ENCODE results near the gene PRUNE2. TPM values are rescaled to one million over a fixed set of nuclear protein-coding genes. Genes with fewer than 3 reads are reported as not detected.

The PRUNE2 gene
- total and polyA plus RNA-seq, 4 donors = 38.1 to 558 (median 198) TPM

DNA sequence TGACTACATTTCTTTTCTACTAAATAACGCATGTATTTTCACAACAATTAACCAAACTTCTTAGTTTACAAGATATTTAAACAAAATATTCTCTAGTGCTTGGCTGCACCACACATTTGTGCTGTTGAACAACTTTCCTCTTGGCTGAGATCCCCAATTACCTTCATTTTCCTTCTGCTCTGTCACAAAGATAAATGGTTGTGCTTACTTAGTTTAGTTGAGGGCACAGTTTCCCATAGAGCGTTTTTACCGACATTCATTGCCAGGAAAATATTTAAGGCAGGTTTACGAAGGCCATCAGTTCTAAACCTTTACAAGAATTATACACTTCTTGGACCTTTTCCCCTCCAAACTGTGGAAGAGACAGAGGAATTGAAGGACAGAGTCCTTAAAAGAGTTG lies 60.7 kb downstream of the PRUNE2 start:
- H3K9me3 ChIP-seq (ENCODE audit: control insufficient read depth, low read length) = no peaks in the 10 kb centered on the region
- no peak overlapping the region for H3K4me3 ChIP-seq (ENCODE audit: low read length in 2 of 2)
- 25 to 32% methylated on average over 4 of the region's 4 CpGs for WGBS, 2 donors
- no peaks in the 10 kb centered on the region for H3K27me3 ChIP-seq (ENCODE audit: control insufficient read depth in 1 of 2, insufficient read depth in 2 of 2, low read length in 1 of 2)
- intact Hi-C loops (cut with DNase I) = no loop called here
- no peak for ATAC-seq (ENCODE audit: low FRiP score)
- H3K4me1 ChIP-seq (ENCODE audit: control insufficient read depth in 1 of 2, insufficient read depth in 2 of 2, low read length in 2 of 2) = peaks cover 0 to 5% of the 10 kb centered on the region in 2 donors
- DNase-seq = no peak
- no peak overlapping the region for H3K27ac ChIP-seq (ENCODE audit: low read depth in 1 of 2, low read length in 2 of 2)
- peaks cover 3 to 9% of the 10 kb centered on the region in 2 donors for H3K36me3 ChIP-seq (ENCODE audit: control insufficient read depth in 1 of 2, insufficient read depth in 2 of 2, low read length in 1 of 2)

DNA sequence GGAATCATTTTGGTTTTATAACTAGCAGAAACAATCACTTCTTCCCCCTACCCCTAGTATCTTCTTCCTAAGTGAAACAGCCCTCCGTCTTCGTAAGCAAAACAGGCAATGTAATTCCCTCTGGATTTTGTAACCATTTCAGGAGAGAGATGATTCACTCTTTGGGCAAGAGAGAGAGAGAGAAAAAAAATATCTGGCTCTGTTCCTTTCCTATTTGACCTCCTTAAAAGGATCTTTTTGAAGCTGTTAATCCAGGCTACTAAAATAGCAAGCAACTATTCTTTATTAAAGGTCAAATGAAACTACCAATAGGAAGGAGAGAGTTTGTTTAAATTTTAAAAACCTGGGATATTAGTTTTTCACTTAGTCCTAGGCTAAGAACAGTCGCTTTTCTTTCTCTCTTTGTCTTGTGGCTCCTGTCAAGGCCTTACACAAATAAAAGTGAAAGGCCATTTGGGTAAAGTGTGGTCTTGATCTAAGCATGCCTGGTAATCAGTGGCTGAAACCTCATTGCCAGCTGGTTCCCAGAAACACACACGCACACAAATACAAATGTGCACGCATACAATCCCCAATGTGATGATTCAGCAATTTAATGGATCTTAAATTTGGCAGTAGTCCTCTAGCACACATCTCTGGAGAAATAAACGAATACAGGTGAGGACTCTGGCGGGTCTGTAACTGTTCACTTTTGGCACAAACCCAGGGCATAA lies 70.2 kb downstream of the PRUNE2 start:
- intact Hi-C loops (cut with DNase I) = loop anchor here (5.0 kb wide), 2 partner anchors 37 to 57 kb away; no protein-coding TSS in a partner anchor
- Histone ChIP-seq H3K27ac (ENCODE audit: low read depth in 1 of 2, low read length in 2 of 2) (peak overlapping the region; percentile 95 to 99), H3K4me1 (ENCODE audit: control insufficient read depth in 1 of 2, insufficient read depth in 2 of 2, low read length in 2 of 2) (peaks cover 3 to 18% of the 10 kb centered on the region in 2 donors), H3K27me3 (ENCODE audit: control insufficient read depth in 1 of 2, insufficient read depth in 2 of 2, low read length in 1 of 2) (no peaks in the 10 kb centered on the region), H3K4me3 (ENCODE audit: low read length in 2 of 2) (no peak overlapping the region), H3K9me3 (ENCODE audit: control insufficient read depth, low read length) (no peaks in the 10 kb centered on the region), H3K36me3 (ENCODE audit: control insufficient read depth in 1 of 2, insufficient read depth in 2 of 2, low read length in 1 of 2) (no peaks in the 10 kb centered on the region)
- ATAC-seq (ENCODE audit: low FRiP score) (peak; percentile 90), DNase-seq (no peak)
- WGBS, 2 donors = 5 to 9% methylated on average over 7 of the region's 7 CpGs

DNA sequence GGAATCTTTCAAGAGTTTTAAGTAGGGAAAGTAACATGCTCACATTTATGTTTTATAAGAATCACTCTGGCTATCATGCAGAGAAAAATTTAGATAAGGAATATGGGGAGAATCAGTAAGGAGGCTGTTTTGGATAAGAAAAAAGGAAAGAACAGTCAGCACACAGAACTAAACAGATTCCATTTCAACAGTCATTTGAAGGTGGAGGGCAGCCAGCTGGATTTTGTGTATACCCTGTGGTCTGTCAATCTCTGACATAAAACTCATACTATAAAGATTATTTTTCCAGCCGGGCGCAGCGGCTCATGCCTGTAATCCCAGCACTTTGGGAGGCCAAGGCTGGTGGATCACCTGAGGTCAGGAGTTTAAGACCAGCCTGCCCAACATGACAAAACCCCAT lies 77.5 kb downstream of the PRUNE2 start:
- ATAC-seq (ENCODE audit: low FRiP score) (no peak), DNase-seq (no peak)
- H3K4me1 ChIP-seq (ENCODE audit: control insufficient read depth in 1 of 2, insufficient read depth in 2 of 2, low read length in 2 of 2) = peaks cover 3 to 9% of the 10 kb centered on the region in 2 donors
- no peak overlapping the region for H3K4me3 ChIP-seq (ENCODE audit: low read length in 2 of 2)
- no peaks in the 10 kb centered on the region for H3K27me3 ChIP-seq (ENCODE audit: control insufficient read depth in 1 of 2, insufficient read depth in 2 of 2, low read length in 1 of 2)
- no peaks in the 10 kb centered on the region for H3K9me3 ChIP-seq (ENCODE audit: control insufficient read depth, low read length)
- peak overlapping the region in 1 of 2 donors; percentile 82 for H3K27ac ChIP-seq (ENCODE audit: low read depth in 1 of 2, low read length in 2 of 2)
- peaks cover 0 to 5% of the 10 kb centered on the region in 2 donors for H3K36me3 ChIP-seq (ENCODE audit: control insufficient read depth in 1 of 2, insufficient read depth in 2 of 2, low read length in 1 of 2)
- intact Hi-C loops (cut with DNase I) = no loop called here
- 26 to 42% methylated on average over 3 of the region's 3 CpGs for whole genome bisulfite sequencing, 2 donors

DNA sequence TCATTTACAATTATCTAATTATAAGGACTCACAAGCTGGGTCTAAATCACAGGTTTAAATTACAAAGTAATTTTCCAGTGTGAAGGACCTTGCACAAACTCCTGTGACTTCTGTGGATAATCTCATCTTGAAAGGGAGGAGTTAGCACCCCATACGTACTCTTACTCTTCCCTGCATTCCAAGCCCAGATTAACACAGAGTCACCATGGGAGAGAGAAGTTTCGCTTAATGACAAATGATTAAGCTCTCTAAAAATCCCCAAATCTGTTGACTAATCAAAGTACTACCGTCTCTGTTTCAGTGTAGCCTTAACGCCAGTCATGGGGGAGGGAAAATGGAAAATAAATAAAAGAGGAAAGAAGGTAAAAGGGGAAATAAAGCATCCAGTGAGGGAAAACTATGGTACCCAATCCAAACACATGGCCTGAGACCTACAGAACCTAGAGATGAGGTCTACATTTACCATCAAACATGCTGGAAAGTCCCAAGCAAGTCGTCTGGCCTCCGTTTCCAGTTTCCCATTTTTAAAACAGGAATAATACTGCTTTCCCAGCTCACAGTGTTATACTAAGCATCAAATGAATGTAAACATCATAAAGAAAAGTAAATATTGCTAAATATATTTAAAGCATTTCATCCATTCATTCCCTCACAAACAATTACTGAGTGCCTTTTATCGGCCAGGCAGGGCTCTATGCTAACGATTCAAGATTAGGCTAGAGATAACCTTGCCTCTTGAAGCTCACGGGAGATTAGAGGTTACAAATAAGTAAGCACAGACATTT lies 78.4 kb downstream of the PRUNE2 start:
- no peaks in the 10 kb centered on the region for H3K9me3 ChIP-seq (ENCODE audit: control insufficient read depth, low read length)
- H3K4me1 ChIP-seq (ENCODE audit: control insufficient read depth in 1 of 2, insufficient read depth in 2 of 2, low read length in 2 of 2) = peaks cover 3 to 9% of the 10 kb centered on the region in 2 donors
- ATAC-seq (ENCODE audit: low FRiP score) (no peak), DNase-seq (no peak)
- no peaks in the 10 kb centered on the region for H3K27me3 ChIP-seq (ENCODE audit: control insufficient read depth in 1 of 2, insufficient read depth in 2 of 2, low read length in 1 of 2)
- WGBS, 2 donors = 88 to 90% methylated on average over 9 of the region's 9 CpGs
- peaks cover 0 to 5% of the 10 kb centered on the region in 2 donors for H3K36me3 ChIP-seq (ENCODE audit: control insufficient read depth in 1 of 2, insufficient read depth in 2 of 2, low read length in 1 of 2)
- H3K4me3 ChIP-seq (ENCODE audit: low read length in 2 of 2) = no peak overlapping the region
- H3K27ac ChIP-seq (ENCODE audit: low read depth in 1 of 2, low read length in 2 of 2) = peak overlapping the region in 1 of 2 donors; percentile 82
- intact Hi-C loops (cut with DNase I) = no loop called here

DNA sequence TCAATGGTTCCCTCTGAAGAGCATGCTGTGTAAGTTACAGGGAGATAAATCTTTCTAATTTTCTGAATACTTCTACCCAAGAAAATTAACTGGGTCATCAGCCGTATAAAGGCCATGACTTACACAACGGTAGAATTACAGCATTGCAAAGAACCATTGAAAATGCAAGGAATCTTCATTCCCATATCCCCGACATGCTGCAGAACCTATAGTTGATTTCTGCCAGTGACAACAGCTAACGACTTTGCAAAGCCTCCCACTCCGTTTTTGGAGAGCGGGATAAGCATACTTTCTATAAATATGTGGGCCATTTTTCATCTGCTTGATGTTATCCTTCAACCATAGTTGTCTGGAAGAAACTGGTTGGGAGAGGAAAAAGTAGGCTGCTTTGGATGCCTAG lies 85.5 kb downstream of the PRUNE2 start:
- no peak for ATAC-seq (ENCODE audit: low FRiP score)
- no peaks in the 10 kb centered on the region for H3K27me3 ChIP-seq (ENCODE audit: control insufficient read depth in 1 of 2, insufficient read depth in 2 of 2, low read length in 1 of 2)
- no peaks in the 10 kb centered on the region for H3K9me3 ChIP-seq (ENCODE audit: control insufficient read depth, low read length)
- no peak for DNase-seq
- no peak overlapping the region for H3K4me3 ChIP-seq (ENCODE audit: low read length in 2 of 2)
- H3K27ac ChIP-seq (ENCODE audit: low read depth in 1 of 2, low read length in 2 of 2) = no peak overlapping the region
- peaks cover 0 to 4% of the 10 kb centered on the region in 2 donors for H3K36me3 ChIP-seq (ENCODE audit: control insufficient read depth in 1 of 2, insufficient read depth in 2 of 2, low read length in 1 of 2)
- H3K4me1 ChIP-seq (ENCODE audit: control insufficient read depth in 1 of 2, insufficient read depth in 2 of 2, low read length in 2 of 2) = peaks cover 0 to 3% of the 10 kb centered on the region in 2 donors
- WGBS, 2 donors = 74 to 77% methylated on average over 6 of the region's 6 CpGs
- intact Hi-C loops (cut with DNase I) = no loop called here

DNA sequence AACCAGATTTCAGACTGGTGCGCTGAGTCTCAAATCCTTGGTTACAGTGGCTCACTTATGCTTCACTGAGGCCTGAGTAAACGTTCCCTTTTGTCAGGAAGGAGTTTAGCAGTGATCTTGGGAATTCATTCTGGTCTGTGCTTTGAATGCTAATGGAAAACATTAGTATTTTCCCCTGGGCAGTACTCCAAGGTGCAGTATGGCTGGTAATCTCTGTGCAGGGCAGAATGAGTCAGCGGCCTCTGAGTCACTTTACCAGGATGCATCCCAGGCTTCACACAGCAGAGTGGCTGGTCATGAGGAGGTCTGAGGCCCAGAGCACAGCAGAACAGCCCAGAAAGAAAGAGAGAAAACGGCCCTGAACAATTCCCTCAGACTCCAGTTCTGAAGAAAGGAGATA lies 87.6 kb downstream of the PRUNE2 start:
- peaks cover 0 to 3% of the 10 kb centered on the region in 2 donors for H3K36me3 ChIP-seq (ENCODE audit: control insufficient read depth in 1 of 2, insufficient read depth in 2 of 2, low read length in 1 of 2)
- intact Hi-C loops (cut with DNase I) = loop anchor here (5.0 kb wide), 3 partner anchors 79 to 109 kb away; partner anchors contain the start of gene PRUNE2 (in 1 of the 2)
- peak overlapping the region; percentile 33 to 99 for H3K27ac ChIP-seq (ENCODE audit: low read depth in 1 of 2, low read length in 2 of 2)
- H3K4me1 ChIP-seq (ENCODE audit: control insufficient read depth in 1 of 2, insufficient read depth in 2 of 2, low read length in 2 of 2) = peaks cover 0 to 3% of the 10 kb centered on the region in 2 donors
- no peaks in the 10 kb centered on the region for H3K27me3 ChIP-seq (ENCODE audit: control insufficient read depth in 1 of 2, insufficient read depth in 2 of 2, low read length in 1 of 2)
- no peak overlapping the region for H3K4me3 ChIP-seq (ENCODE audit: low read length in 2 of 2)
- 7 to 9% methylated on average over 4 of the region's 4 CpGs for WGBS, 2 donors
- DNase-seq (peak; percentile 92 to 93), ATAC-seq (ENCODE audit: low FRiP score) (peak; percentile 97)
- no peaks in the 10 kb centered on the region for H3K9me3 ChIP-seq (ENCODE audit: control insufficient read depth, low read length)

DNA sequence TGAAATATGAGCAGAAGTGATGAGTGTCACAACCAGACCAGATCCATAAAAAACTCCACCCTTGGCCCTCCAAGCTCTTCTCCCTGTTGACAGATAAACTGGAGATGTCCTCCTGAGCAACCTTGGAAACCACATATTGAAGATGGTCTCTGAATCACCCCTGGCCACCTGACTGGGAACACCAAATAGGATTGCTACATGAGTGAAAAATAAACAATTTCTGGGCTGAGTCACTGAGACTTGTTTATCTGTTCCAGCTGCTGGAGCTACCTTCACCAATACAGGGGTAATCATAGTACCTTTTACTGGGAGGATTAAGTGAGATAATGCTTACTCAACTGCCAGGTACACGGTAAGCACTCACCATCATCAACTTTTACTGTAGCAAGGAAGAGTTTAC lies 88.4 kb downstream of the PRUNE2 start:
- peak overlapping the region; percentile 88 to 99 for H3K27ac ChIP-seq (ENCODE audit: low read depth in 1 of 2, low read length in 2 of 2)
- H3K4me1 ChIP-seq (ENCODE audit: control insufficient read depth in 1 of 2, insufficient read depth in 2 of 2, low read length in 2 of 2) = peaks cover 0 to 3% of the 10 kb centered on the region in 2 donors

DNA sequence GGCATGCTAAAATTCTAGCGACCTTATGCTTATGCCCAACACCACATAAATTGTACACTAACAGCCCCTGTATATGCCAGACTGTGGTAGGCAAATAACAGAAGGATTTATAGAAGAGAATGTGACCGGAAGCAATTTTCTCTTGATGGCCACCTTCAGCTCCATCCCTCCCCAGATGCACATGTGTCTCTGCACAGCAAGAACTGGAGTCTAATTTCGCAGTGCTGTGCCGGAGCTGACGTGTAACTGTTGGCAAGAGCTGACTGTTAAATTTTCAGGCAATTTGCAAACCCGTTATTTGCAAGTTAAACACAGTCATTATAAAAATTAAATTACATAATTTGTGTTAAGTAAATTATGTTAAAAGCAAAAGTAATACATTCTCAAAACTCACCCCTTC lies 93.3 kb downstream of the PRUNE2 start:
- no peak overlapping the region for H3K27ac ChIP-seq (ENCODE audit: low read depth in 1 of 2, low read length in 2 of 2)
- 86 to 91% methylated on average over 6 of the region's 6 CpGs for WGBS, 2 donors
- no peak for ATAC-seq (ENCODE audit: low FRiP score)
- H3K36me3 ChIP-seq (ENCODE audit: control insufficient read depth in 1 of 2, insufficient read depth in 2 of 2, low read length in 1 of 2) = peaks cover 0 to 9% of the 10 kb centered on the region in 2 donors
- no peak overlapping the region for H3K4me3 ChIP-seq (ENCODE audit: low read length in 2 of 2)
- no peaks in the 10 kb centered on the region for H3K27me3 ChIP-seq (ENCODE audit: control insufficient read depth in 1 of 2, insufficient read depth in 2 of 2, low read length in 1 of 2)
- no peak for DNase-seq
- H3K9me3 ChIP-seq (ENCODE audit: control insufficient read depth, low read length) = no peaks in the 10 kb centered on the region
- intact Hi-C loops (cut with DNase I) = no loop called here
- peaks cover 2 to 3% of the 10 kb centered on the region in 2 donors for H3K4me1 ChIP-seq (ENCODE audit: control insufficient read depth in 1 of 2, insufficient read depth in 2 of 2, low read length in 2 of 2)

More for the DNA sequence above, 88.4 kb downstream of the PRUNE2 start:
- ATAC-seq (ENCODE audit: low FRiP score) (no peak), DNase-seq (no peak)
- no peak overlapping the region for H3K4me3 ChIP-seq (ENCODE audit: low read length in 2 of 2)
- WGBS, 2 donors = 91 to 100% methylated on average over 1 of the region's 1 CpG
- peaks cover 0 to 3% of the 10 kb centered on the region in 2 donors for H3K36me3 ChIP-seq (ENCODE audit: control insufficient read depth in 1 of 2, insufficient read depth in 2 of 2, low read length in 1 of 2)
- H3K9me3 ChIP-seq (ENCODE audit: control insufficient read depth, low read length) = no peaks in the 10 kb centered on the region
- no peaks in the 10 kb centered on the region for H3K27me3 ChIP-seq (ENCODE audit: control insufficient read depth in 1 of 2, insufficient read depth in 2 of 2, low read length in 1 of 2)
- intact Hi-C loops (cut with DNase I) = loop anchor here (5.0 kb wide), 3 partner anchors 80 to 110 kb away; partner anchors contain the start of gene PRUNE2 (in 1 of the 2)
